ENCODE measurements around the gene ZMYND8.
"Not testable (repeated sequence)": the region's sequence is repeated elsewhere in the genome, so short reads cannot be mapped to it uniquely, and the experiment has no call there.

The ZMYND8 gene

GRCh38 chr20:47356526-47357295, at the start of gene ZMYND8:
TSS of gene ZMYND8 (minus strand) at chr20:47356699. CDS start at chr20:47356670, 29 bp downstream.
- peak; percentile 98 for DNase-seq

GRCh38 chr20:47405775-47406325, 49.4 kb upstream of the ZMYND8 start:
- no peak for DNase-seq

DNA sequence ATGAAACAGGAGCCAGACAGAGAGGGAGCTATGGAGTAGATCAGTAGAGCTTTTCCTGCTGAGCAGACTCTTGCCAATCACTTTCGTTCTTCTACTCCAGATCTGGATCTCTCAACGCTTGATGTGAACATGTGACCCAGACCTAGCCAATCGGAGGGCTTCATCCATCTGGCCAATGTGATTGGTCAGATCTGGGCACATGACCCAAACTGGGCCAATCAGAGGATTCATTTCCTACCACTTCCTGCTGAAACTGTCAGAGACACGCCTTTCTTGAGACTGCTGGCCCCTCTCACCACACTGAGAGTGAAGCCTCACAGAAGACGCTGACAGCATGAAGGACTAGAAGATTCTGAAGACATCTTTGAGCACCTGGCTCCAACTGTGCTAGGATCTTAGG, 44.2 kb upstream of the ZMYND8 start:
- peak; percentile 68 for DNase-seq

DNA sequence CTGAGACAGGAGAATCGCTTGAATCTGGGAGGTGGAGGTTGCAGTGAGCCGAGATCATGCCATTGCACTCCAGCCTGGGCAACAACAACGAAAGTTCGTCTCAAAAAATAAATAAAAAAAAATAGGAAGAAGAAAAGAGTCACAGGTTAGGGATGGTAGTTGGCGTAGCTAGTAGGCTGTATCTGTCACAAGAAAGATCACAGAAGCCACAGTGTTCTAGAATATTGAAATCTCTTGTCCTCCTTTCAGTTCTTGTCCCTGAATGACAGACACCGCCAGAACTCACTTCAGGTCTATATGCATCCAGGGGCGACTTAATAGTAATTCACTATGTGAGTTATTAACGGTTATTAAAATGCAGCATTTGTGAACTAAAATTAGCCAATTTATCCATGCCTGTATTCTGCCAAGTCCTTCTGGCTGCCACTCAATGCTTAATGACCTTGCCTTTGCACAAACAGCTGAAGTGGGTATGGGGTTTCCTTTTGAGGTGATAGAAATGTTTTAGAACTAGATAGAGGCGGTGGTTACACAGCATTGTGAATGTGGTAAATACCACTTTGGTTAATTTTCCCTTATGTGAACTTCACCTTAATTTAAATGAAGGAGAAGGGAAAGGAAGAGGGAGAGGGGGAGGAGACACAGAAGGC, 41.3 kb upstream of the ZMYND8 start:
- DNase-seq = no peak

DNA sequence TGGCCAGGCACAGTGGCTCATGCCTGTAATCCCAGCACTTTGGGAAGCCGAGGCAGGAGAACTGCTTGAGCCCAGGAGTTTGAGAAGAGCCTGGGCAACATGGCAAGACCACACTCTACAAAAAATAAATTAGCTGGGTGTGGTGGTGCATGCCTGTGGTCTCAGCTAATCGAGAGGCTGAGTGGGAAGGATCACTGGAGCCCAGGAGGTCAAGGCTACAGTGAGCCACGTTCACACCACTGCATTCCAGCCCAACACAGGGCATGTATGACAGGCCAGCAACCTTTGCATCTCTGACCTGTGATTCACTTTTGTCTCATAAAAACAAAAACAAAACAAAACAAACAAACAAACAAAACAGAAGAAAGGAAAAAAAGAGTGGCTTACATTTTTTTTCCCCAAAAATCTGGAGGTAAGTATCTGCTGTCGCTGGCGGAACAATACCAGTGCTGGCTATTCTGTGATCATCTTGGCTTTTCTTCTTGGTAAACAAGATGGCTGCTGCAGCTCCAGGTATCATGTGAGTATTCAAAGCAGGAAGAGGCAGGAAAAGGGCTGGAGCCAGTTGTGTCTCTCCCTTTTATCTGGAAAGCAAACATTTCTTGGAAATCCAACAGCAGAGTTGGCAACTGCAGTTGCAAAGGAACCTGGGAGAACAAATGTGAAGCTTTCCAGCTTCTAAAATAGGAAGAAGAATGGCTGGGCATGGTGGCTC, 40.4 kb upstream of the ZMYND8 start:
- no peak for DNase-seq

DNA sequence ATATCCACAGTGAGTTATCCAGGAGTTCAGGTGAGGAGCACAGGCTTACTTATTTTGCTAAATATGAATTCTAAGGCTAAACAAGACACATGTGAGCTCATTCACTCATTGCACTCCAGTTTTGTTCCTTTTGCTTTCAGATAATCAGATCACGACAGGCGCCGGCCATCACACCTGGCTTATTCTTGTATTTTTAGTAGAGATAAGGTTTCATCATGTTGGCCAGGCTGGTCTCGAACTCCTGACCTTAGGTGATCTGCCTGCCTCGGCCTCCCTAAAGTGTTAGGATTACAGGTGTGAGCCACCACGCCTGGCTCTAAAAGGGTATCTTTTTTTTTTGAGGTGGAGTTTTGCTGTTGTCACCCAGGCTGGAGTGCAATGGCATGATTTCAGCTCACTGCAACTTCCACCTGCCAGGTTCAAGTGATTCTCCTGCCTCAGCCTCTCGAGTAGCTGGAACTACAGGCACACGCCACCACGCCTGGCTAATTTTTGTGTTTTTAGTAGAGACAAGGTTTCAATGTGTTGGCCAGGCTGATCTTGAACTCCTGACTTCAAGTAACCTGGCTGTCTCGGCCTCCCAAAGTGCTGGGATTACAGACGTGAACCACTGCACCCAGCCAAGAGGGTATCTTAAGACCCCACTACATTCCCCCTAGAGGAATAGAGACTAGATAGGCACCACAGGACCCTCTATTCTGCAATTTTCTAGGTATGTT, 37.5 kb upstream of the ZMYND8 start:
- DNase-seq = not testable (repeated sequence)

GRCh38 chr20:47392721-47393073, 36.2 kb upstream of the ZMYND8 start:
- no peak for DNase-seq

- DNase-seq = no peak
Measured at GRCh38 chr20:47392015-47392720, 35.7 kb upstream of the ZMYND8 start.

DNA sequence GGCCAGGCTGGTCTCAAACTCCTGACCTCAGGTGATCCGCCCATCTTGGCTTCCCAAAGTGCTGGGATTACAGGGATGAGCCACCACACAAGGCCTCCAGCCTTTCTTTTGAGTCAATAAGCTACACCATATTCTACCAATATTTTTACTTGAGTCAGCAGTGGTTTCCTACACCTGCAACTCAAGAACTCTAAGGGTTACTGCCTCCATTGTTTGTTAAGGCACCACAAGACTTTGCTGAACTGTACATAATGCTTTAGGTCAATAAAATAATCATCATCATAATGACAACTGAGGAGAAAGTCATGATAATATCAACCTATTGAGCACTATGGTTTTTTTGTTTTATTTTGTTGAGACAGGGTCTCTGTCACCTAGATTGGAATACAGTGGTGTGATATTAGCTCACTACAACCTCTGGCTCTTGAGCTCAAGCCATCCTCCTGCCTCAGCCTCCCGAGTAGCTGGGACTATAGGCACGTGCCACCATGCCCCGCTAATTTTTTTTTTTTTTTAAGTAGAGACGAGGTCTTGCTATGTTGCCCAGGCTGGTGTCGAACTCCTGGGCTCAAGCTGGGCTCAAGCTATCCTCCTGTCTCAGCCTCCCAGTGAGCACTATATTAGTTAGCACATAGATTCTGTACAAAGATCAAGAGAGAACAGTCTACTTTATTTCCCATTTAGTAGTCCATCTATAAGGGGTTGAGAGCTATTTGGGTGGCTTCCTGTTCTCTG, 34.9 kb upstream of the ZMYND8 start:
- DNase-seq = no peak

GRCh38 chr20:47389867-47390347, 33.4 kb upstream of the ZMYND8 start:
- no peak for DNase-seq

GRCh38 chr20:47385968-47386367, 29.5 kb upstream of the ZMYND8 start:
- not testable (repeated sequence) for DNase-seq

DNA sequence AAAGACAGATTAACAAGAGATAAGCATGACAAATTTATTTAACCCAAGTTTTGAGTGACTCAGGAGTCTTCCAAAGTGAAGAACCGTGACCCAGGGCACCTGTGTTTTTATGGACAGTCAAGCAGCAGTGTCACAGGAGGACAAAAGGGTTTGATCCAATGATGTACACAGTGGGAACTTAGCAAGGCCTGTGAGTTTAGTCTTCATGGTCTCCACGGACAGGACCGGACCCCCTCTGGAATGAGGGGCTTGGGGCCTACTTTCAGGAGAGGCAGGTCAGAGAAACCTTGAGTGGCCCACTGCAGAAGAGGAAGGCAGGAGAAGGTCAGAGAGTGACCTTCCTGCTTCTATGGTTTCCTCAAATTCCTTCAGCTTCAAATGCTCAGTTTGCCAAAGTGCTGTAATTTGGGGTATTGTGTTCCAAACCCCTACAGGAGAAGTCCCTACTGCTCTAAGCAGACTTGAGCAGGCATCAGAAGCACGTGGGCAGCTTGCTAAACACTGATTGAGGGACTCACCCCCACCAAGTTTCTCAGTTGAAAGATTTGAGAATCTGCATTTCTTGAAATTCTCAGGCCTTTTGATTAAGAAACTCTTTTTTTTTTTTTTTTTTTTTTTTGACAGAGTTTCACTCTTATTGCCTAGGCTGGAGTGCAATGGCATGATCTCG, 26.4 kb upstream of the ZMYND8 start:
- no peak for DNase-seq

DNA sequence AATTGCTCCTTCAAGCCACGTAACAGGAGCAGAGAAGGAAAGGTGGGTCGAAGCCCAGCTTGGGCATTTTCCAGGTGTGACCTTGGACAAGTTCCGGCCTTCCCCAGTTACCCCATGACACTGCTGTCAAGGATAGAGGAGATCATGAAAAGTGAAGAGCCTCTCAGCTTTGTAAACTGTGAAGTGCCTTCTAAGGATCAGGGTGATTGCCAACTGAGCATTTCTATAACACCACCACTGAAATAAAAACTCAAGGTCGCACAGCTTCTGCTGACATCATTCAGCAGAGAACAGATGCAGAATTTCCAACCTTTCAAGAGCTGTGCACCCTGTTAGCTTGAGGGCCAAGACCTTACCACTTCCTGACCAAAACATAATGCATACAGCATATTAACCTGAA, 24.0 kb upstream of the ZMYND8 start:
- no peak for DNase-seq

DNA sequence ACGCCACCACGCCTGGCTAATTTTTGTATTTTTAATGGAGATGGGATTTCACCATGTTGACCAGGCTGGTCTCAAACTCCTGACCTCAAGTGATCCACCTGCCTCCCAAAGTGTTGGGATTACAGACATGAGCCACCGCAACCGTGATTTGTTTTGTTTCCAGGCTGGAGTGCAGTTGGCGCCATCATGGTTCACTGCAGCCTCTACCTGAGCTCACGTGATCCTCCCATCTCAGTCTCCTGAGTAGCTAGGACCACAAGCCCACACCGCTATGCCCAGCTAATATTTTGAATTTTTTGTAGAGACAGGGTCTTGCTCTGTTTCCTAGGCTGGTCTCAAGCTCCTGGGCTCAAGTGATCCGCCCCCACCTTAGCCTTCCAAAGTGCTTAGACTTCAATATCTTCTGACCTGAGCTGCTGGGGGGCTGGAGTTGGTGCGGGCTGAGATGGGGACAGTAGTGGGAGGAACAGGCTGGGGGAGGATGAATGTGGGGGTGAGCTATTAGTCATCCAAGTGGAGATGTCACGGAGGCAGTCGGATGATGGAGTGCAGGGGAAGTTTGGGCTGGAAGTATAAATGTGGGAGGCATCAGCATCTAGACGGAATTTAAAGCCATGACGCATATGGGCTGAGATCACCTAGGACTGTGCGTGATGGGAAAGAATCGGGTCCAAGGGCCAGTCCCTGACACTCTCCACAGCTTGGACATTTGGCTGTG, 23.1 kb upstream of the ZMYND8 start:
- DNase-seq = no peak

GRCh38 chr20:47377122-47377722, 20.7 kb upstream of the ZMYND8 start:
- DNase-seq = no peak

- not testable (repeated sequence) for DNase-seq
Measured at GRCh38 chr20:47376096-47376643, 19.7 kb upstream of the ZMYND8 start.

- not testable (repeated sequence) for DNase-seq
Measured at GRCh38 chr20:47374121-47374520, 17.6 kb upstream of the ZMYND8 start.

- DNase-seq = no peak
Measured at GRCh38 chr20:47373206-47373733, 16.8 kb upstream of the ZMYND8 start.
